NCI-H1930 (cell line): ENCODE measurements around the gene SNRPD2.
"Not testable (repeated sequence)": the region's sequence is repeated elsewhere in the genome, so short reads cannot be mapped to it uniquely, and the experiment has no call there.

ENCODE experiments used
- DNase-seq, 2 experiments: peaks; one replicate each; lab custom pipeline; 2025; lab: John Stamatoyannopoulos, UW

Gene SNRPD2

DNA sequence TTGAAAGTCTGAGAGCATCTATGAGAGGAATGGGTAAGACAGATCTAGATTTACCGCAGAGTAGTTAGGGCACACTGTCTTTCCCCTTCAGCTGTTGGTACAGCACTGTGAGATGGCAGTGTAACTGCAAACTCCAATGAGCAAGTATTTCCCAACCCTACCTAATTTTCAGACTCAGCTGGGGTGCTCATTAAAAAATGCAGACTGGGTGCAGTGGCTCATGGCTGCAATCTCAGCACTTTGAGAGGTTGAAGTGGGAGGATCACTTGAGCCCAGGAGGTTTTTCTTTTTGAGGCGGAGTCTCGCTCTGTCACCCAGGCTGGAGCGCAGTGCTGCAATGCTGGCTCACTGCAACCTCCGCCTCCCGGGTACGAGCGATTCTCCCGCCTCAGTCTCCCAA is 13.4 kb upstream of the SNRPD2 start:
- no peak for DNase-seq

- DNase-seq = no peak
These were observed 9.9 kb upstream of the SNRPD2 start for GRCh38 chr19:45701676-45702075.

- peak; percentile 46 to 77 for DNase-seq
These were observed 1.5 kb upstream of the SNRPD2 start for GRCh38 chr19:45693106-45693788.

- DNase-seq = peak; percentile 99
These were observed 693 bp upstream of the SNRPD2 start, which contains the start of gene QPCTL for GRCh38 chr19:45692187-45693105. Gene QPCTL, plus strand, starts transcription at chr19:45692666. Its CDS starts 38 bp downstream, at chr19:45692704.

DNA sequence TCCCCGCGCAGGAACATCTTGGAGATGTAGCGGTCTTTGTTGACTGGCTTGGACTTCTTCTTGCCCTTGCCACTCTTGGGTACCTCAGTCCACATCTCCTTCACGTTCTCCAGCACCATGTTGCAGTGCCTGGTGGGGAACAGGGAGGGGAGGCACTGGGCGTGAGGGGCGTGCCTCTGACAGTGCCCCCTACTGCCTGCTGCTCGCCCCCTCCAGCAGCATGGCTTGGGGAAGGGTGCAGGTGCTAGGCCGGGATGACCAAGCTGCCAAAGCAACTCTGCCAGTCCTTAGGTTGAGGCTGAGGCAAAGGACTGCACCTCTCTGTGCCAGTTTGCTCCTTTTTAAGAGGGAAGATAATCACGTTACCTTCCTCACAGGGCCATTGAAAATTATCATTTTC is 4.2 kb downstream of the SNRPD2 start:
- DNase-seq = no peak

GRCh38 chr19:45685045-45685444 is 6.7 kb downstream of the SNRPD2 start:
- not testable (repeated sequence) for DNase-seq

- DNase-seq = no peak
These were observed 8.8 kb downstream of the SNRPD2 start for GRCh38 chr19:45682908-45683307.

GRCh38 chr19:45682117-45682516 is 9.6 kb downstream of the SNRPD2 start:
- DNase-seq = no peak

GRCh38 chr19:45681391-45682015 is 10.2 kb downstream of the SNRPD2 start:
- peak; percentile 77 to 84 for DNase-seq

DNA sequence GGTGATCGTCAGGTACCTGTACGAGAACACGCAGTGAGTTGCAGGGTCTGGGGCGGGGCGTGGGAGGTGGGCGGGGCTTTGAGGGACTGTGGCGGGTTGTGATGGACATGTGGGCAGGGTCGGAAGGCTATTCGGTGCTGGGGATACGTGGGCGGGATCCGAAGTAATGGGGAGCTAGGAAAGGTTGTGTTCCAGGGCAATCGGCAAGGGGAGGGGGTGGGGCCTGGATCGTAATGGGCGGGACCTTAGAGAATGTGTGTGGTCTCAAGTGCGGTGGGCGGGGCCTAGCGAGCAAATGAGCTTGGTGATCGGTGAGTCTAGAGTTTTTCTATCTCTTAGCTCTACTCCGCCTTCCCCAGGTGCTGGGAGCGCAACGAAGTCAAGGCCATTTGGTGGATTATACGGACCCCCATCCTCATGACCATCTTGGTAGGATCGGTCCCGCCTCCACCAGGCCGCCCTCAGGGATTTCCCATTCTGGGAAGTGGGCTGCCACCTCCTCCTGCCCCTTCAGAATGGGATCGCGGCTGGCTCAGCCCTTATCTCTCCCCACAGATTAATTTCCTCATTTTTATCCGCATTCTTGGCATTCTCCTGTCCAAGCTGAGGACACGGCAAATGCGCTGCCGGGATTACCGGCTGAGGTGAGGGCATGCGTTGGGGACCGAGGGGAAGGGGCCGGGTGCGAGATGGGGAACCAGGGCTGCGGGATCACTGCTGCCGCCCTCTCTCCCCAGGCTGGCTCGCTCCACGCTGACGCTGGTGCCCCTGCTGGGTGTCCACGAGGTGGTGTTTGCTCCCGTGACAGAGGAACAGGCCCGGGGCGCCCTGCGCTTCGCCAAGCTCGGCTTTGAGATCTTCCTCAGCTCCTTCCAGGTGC is 14.2 kb downstream of the SNRPD2 start:
- peak in 1 of 2 experiments; percentile 21 for DNase-seq

DNA sequence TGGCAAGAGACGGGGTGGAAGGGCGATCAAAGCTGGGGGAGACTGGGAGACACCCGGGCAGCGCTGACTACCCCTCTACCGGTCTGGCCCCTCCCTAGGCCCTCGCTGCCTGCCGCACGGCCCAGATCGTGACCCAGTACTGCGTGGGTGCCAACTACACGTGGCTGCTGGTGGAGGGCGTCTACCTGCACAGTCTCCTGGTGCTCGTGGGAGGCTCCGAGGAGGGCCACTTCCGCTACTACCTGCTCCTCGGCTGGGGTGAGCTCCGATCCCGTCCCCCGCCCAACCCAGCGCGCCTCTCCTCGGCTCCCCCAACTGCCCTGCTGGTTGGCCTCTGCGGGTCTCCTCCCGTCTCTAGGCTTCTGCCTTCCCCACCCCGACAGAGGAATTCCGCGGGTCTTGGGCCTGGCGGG is 14.9 kb downstream of the SNRPD2 start:
- no peak for DNase-seq

- no peak for DNase-seq
These were observed 16.8 kb downstream of the SNRPD2 start for GRCh38 chr19:45674946-45675345.

DNA sequence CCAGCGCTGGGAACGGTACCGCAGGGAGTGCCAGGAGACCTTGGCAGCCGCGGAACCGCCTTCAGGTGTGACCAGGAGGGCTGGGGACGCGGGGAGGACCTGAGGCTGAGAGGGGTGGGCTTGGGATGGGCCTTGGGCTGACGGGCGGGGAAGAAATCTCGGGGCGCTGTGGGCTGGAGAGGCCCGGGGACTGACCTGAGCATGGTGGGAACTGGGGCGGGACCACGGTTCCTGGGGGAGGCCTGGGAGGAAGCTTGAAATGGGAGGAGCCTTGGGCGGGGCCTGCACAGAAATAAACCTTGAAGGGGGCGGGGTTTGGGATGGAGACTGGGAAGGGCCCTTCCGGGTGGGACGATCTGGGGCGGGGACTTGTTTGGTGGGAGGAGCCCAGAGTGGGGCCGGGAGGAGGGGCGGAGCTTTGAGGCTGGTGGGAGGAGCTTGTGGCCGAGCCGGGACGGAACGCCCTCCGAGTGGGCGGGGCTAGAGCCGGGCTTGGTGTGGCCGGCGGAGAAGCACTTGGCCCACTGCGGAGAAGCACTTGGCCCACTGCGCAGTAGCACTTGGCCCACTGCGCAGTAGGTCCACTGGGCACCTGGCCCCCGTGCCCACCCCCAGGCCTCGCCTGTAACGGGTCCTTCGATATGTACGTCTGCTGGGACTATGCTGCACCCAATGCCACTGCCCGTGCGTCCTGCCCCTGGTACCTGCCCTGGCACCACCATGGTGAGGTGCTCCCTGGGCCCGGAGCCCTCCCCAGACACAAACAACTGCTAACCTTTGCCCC is 20.9 kb downstream of the SNRPD2 start:
- peak; percentile 48 to 71 for DNase-seq

DNA sequence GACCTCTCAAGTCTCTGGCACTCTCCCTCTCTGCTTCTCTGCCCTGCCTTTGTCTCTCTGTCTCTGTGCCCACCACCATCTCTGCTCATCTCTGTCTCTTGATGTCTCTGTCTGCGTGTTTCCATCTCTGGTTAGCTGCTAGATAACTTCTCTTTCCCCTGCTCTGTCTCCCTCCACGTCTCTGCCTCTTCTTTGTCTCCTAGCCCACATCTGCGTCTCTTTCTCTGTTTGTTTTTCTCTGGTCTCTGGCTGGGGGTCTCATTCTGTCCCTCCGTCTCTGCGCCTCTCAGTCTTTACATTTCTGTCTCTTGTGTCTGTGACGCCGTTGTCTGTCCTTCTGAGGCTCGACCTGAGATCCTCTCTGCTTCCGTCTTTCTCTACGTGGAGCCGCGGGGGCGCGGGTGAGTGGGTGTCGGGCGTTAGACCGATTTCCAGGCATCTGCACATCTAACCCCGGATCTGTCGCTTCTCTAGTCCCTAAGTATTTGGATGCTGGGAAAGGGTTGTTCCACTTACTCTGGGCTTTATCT is 23.3 kb downstream of the SNRPD2 start:
- no peak for DNase-seq

GRCh38 chr19:45667620-45668341 is 24.0 kb downstream of the SNRPD2 start, which contains the start of gene GIPR:
Gene GIPR, plus strand, starts transcription at chr19:45668221. Its CDS starts 1,300 bp downstream, at chr19:45669521.
- peak in 1 of 2 experiments; percentile 32 for DNase-seq

DNA sequence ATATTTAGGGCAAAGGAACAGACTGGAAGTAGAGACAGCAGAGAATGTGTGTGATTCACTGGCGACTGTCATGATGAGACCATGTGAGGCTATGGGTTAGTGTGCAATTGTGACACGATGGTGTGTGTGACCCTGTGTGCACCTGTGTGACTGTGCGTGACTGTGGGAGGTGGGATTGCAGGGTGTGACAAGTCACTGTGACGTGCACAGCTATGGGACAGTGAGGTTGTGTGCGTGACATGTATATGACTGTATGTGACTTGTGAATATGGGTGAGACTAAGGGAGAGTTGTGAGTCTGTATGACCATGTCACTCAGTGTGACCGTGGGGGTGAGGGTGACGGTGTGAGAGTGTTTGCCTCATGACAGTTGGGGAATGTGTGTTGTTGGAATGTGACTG is 27.2 kb downstream of the SNRPD2 start:
- no peak for DNase-seq

DNA sequence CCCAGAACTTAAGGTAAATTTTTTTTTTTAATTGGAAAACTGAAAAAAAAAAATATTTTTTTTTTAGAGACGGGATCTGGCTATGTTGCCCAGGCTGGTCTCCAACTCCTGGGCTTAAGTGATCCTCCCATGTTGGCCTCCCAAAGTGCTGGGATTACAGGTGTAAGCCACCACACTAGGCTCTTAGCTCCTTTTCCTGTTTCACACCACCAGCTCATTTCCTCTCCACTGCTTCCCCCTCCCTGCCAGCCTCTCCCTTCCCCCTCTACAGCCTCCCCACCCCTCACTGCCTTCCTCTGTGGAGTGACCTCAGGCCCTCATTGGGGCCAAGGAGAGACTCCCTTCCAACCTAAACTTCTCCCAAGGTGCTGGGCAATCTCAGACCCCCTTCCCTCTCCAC is 28.0 kb downstream of the SNRPD2 start:
- no peak for DNase-seq

GRCh38 chr19:45660636-45661035 is 31.1 kb downstream of the SNRPD2 start:
- DNase-seq = no peak

GRCh38 chr19:45659096-45659729 is 32.5 kb downstream of the SNRPD2 start:
- no peak for DNase-seq
